Right hindlimb (tissue), 1 donor: ENCODE measurements around the gene FAM168A.
A peak's percentile ranks its signal among the peaks of the same experiment; 100 is the strongest.
"Not testable (repeated sequence)": the region's sequence is repeated elsewhere in the genome, so short reads cannot be mapped to it uniquely, and the experiment has no call there.

ENCODE experiments used
- DNase-seq: peaks from one replicate; pipeline ENCODE4 v3.0.0-alpha.2; 2018

FAM168A gene

GRCh38 chr11:73465023-73465675, 132.8 kb downstream of the FAM168A start:
- no peak for DNase-seq

- no peak for DNase-seq
Measured at GRCh38 chr11:73464347-73464746, 133.6 kb downstream of the FAM168A start.

GRCh38 chr11:73463359-73463758, 134.6 kb downstream of the FAM168A start:
- DNase-seq, result no peak

GRCh38 chr11:73461964-73462363, 135.9 kb downstream of the FAM168A start:
- no peak for DNase-seq

- DNase-seq, result no peak
Measured at GRCh38 chr11:73461335-73461840, 136.5 kb downstream of the FAM168A start.

- DNase-seq, result no peak
Measured at GRCh38 chr11:73458201-73458600, 139.7 kb downstream of the FAM168A start.

- DNase-seq, result no peak
Measured at GRCh38 chr11:73454987-73455386, 142.9 kb downstream of the FAM168A start.

- no peak for DNase-seq
Measured at GRCh38 chr11:73453562-73453961, 144.3 kb downstream of the FAM168A start.

- no peak for DNase-seq
Measured at GRCh38 chr11:73452726-73453125, 145.2 kb downstream of the FAM168A start.

GRCh38 chr11:73451896-73452295, 146.0 kb downstream of the FAM168A start:
- DNase-seq, result no peak

GRCh38 chr11:73446766-73447165, 151.1 kb downstream of the FAM168A start:
- DNase-seq, result no peak

GRCh38 chr11:73445980-73446379, 151.9 kb downstream of the FAM168A start:
- no peak for DNase-seq

- DNase-seq, result no peak
Measured at GRCh38 chr11:73439002-73439843, 158.7 kb downstream of the FAM168A start.

- not testable (repeated sequence) for DNase-seq
Measured at GRCh38 chr11:73436859-73437258, 161.1 kb downstream of the FAM168A start.

GRCh38 chr11:73431396-73431795, 166.5 kb downstream of the FAM168A start:
- no peak for DNase-seq

- DNase-seq, result no peak
Measured at GRCh38 chr11:73430326-73430725, 167.6 kb downstream of the FAM168A start.

GRCh38 chr11:73429121-73429750, 168.7 kb downstream of the FAM168A start:
- DNase-seq, result no peak

- DNase-seq, result no peak
Measured at GRCh38 chr11:73428699-73429098, 169.2 kb downstream of the FAM168A start.

- no peak for DNase-seq
Measured at GRCh38 chr11:73428227-73428626, 169.7 kb downstream of the FAM168A start.

- DNase-seq, result peak; percentile 53
Measured at GRCh38 chr11:73426219-73426850, 171.6 kb downstream of the FAM168A start.

GRCh38 chr11:73425108-73425507, 172.8 kb downstream of the FAM168A start:
- DNase-seq, result no peak

- DNase-seq, result no peak
Measured at GRCh38 chr11:73423506-73423905, 174.4 kb downstream of the FAM168A start.

- DNase-seq, result no peak
Measured at GRCh38 chr11:73422886-73423285, 175.0 kb downstream of the FAM168A start.
